Renal pelvis (tissue), 4 donors: ENCODE results near the gene CLEC16A. TPM values are rescaled to one million over a fixed set of nuclear protein-coding genes. Genes with fewer than 3 reads are reported as not detected.

Source experiments
- DNase-seq: peaks from one replicate; pipeline ENCODE4 v3.0.0-alpha.2; 2013
- polyA plus RNA-seq, 3 donors: library from polyadenylated mRNA; unstranded; fragments of 120-200 nt; gene quantifications; one replicate each; pipeline ENCODE4 v1.2.1, GENCODE V29; 2013; ENCODE audit not compliant: insufficient read length in 3 of 3

The CLEC16A gene
- polyA plus RNA-seq, 3 donors = 22.5 to 26.3 (median 25.2) TPM

DNA sequence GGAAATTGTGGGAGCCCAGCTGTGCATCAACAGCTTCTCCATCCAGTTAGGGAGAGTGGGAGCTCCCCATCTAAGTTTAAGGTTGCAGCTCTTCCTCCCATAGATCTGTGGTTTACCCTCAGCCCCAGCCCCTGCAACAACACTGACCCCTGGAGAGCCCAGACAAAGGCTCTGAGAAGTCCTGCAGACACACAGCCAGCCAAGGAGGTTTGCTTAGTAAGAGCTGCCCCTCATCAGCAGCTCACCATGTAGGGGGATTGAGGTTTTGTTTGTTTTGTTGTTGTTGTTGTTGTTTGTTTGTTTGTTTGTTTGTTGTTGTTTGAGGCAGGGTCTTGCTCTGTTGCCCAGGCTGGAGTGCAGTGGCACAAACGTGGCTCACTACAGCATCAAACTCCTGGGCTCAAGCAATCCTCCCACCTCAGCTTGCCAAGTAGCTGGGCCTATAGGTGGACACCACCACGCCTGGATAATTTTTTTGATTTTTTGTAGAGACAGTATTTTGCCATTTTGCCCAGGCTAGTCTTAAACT, 138.6 kb downstream of the CLEC16A start:
- DNase-seq = no peak

DNA sequence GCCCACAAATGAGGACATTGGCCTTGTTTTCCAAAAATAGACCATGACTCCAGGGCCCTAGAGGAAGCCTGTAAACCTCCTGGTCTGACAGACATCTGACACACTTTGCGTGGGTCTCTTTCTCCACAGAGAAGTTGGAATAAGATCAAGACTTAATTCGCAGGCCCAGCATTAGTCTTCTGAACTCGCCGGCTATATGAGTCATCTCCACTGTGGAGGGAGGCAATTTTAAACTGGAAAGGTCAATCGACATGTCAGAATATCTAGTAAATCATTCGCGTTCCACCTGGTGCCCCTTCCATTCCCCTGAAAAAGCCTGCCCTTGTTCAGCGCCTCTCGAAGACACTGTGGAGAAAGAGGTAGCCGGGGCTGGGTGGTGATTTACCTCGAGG, 140.1 kb downstream of the CLEC16A start:
- DNase-seq = no peak

DNA sequence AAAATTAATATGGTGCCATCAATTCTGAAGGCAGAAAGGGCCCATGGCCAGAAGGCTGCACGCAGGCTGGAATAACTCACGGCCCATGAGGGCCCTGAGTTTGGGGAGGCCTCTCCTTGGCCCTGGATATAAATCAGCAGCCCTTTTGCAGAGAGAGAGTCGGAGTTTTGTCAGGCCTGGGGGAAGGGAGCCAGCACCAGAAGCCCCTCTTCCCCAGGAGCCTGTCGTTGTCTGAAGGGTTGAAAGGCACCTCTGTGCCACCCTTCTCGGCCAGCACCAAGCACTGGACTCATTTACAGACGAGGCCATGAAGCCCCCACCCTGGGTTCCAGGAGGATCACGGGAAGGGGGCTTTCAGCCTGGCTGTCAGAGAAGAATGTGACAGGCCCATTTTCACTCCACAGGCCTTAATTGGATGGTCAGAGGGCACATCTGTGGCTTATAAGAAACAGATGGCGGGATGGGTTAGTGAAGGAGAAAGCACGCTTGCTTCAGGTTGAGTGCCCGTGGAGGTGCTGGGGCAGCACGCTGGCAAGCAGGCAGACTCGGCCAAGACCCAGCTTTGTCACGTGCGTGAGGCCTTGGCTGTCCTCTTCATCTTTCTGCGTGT, 140.6 kb downstream of the CLEC16A start:
- DNase-seq = peak; percentile 85

DNA sequence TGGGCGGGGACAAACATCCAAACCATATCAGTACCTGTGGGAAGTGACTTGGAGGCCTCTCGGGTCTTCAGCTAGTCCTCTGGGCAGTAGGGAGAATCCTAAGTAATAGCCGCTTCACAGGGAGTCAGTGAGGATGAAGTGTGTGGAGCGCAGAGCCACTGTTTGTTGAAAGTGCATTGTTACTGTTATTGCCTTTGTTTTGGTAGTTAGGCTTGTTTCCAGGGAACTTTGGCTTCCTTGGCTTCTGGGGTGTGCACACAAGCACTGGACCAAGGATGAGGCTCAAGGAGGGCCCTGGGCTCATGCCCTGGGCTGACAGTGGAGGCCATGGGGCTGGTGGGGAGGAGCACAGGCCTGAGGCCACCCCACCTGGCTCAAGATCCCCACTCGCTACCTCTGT, 141.6 kb downstream of the CLEC16A start:
- DNase-seq = no peak

DNA sequence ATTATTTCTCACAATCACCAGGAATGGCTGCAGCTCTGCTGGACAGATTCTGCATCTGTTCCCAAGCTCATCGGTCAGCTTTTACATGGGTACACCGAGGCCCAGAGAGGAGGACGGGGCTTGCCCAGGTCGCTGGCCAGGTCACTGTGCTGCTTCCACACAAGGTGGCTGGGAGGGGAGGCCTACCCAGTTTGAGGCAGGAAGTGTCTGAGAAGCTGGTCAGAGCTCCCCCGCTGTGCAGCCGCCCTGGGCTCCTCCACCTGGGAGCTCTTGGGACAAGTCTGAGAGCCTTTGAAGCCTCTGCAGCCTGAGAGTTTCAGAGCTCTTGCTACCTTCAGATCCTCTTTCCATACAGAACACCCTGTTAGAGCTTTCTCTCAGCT, 143.3 kb downstream of the CLEC16A start:
- no peak for DNase-seq

DNA sequence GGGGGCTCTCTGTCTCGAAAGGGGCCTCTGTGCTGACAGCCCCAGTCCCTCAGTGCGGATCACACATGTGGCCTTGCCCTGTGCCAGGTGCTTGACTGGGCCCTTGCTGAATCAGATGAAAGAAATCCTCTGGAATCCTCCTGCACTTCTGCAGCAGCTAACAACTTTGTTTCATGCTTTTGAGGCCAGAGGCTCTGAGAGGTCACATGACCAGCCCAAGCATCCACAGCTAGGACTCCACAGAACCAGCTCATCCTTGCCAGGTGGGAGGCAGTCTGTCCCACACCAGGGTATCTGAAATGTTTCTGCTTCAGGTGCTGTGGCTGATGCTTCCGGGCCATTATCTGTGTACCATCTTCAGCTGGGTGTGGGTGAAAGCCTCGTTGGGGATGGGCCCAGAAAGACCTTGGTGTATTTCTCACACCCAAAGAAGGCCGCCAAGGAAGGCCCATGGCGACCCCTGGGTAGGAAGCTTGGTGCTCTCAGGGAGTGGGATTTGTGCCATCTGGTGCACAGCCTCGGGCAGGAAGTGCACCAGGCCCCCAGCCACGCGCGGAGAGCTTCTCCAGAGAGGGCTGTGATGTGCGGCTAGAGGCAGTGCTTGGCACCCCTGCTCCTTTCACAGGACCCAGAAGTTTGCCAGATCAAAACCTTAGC, 143.8 kb downstream of the CLEC16A start:
- no peak for DNase-seq

DNA sequence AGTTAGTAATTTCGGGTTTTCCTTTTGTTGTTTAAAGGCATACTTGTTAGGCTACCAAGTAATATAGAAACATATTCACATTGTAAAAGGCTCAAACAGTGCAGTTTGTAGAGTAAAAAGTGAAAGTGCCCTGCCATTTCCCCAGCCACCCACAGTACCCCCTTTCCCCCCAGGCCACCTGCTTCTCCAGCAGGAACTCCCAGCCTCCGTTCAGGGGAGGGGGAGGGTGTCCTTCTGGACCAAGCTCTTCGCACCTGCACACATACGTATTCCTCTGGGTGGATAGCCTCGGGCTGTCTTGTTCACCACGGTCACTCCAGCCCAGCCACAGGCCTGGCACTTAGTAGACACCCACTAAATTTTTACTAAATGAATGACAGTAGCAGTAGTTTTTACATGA, 144.5 kb downstream of the CLEC16A start:
- DNase-seq = no peak

DNA sequence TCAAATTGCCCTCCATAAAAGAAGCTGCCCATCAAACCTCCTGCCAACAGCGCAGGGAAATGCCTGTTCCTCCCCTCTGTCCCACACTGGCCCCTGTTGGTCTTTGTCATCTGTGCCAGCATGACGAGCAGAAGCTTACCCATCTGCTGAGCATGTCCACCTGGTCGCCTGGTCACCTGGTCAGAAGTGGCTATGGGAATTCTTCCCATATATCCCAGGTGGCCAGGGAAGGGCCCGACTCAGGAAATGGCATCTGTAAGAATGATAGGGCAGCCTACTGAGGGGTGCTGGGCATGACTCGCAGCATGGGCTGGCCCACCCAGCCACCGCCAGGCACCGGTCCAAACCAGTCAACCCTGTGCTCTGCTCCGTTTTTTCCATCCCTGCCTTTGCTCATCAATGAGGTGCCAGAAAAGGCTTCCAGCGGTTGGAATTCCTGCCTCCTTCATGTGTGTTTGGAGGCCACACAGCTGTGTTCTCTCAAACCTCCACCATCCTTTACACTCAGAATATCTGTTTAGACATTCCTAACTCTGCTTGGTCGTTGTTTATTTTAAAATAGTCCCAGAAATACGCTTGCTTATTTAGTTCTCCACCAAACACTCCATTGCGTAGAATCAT, 145.2 kb downstream of the CLEC16A start:
- no peak for DNase-seq

DNA sequence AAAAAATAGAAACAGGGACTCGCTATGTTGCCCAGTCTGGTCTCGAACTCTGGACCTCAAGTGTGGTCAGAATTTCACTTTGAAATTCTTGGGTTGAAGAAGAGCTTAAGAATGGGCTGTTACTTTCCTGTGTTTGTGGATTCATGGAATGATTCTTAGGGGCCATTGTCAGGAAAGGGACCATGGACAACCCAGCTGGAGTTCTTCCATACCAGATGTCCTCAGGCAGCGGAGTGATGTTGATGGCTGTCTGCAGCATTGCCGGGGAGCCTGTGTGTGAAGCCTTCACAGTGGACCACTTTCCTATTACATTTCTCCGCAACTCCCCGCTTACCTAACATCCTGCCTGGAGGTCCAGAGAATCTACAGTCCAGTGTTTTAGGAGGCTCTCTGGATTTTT, 145.9 kb downstream of the CLEC16A start:
- no peak for DNase-seq

DNA sequence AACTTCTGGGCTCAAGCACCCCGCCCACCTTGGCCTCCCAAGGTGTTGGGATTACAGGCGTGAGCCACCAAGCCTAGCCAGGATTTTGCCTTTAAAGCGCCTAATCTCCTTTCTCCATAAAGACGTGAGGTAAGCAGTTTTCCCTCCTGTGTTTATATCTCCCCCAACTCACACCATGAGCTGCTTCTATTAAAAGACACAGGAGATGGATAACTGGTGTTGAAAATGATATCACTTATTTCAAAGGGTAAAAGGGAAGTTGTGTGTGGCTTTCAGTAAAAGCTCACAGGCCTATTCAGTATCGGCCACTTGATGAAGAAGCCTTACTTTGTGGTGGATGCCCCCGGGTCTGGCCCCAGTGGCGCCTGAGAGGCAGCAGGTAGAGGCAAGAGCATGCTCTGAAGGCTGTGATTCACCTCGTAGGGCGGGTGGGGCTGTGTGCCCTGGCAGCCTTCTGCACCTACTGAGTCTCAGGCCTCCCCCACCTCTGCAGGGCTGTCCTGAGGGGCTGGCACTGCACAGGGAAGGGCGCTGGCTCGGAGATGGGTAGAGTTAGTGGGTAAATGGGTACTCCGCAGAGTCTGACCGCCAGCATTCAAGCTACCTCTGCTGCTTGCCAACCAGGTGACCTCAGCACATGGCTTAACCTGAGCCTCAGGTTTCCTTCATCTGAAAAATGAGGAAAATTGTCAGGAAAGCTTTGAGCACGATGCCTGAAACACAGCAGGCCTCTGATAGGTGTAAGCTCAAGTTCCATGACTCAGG, 146.8 kb downstream of the CLEC16A start:
- no peak for DNase-seq

DNA sequence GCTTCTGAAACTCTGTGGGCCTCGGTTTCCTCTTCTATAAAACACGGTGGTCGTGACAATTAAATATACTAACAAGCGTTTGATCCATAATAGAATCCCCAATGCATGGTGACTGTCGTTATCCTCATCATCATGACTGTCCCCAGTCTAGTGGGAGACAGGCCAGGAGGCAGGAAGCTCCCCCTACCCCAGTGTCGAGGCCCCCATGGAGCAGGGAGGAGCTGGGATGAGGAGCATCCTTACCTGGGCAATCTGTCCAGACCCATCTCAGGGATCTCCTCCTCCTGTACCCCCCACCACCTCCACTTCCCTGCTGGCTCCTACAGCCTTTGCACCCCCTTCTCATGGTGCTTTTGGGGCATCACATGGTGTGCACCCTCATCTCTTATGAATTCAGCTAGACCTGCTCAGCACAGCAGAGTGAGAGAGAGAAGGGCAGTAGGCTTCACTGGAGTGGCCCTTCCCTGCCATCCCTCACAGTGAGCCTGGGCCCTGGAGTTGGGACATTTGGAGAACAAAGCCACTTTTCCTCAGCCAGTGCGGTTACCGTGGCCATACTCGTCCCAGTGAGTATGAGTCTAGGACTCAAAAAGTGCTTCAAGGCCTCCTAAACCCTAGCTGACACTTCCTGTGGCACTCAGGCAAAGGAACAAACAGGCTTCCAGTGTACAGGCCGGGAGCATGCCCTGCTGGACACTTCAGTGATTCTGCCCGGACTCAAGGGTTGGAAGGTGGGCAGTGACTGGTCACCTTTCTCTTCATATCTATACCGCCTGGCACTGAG, 148.6 kb downstream of the CLEC16A start:
- DNase-seq = no peak

DNA sequence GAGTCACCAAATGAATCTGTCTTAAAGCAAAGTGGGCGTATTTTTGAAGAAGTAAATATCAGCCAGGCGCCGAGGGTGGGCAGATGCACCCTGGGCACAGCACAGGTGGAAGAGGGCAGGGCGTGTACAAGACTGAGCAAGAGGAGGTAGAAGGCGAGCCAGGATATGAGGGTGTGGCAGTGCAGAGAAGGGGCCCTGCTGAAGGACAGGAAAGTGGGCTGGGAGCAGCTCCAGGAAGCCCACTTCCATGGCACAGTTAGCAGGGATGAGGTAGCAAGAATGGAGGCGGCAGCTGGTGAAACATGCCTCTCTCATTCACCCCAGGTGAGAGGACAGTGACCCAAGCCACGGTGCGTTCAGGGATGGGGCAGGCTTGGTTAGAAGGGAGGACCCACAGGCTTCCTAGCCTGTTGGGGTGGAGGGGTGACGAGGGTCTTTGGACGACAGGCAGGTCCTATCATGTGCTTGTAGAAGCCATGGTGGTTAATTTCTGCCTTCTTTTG, 149.3 kb downstream of the CLEC16A start:
- DNase-seq = no peak

DNA sequence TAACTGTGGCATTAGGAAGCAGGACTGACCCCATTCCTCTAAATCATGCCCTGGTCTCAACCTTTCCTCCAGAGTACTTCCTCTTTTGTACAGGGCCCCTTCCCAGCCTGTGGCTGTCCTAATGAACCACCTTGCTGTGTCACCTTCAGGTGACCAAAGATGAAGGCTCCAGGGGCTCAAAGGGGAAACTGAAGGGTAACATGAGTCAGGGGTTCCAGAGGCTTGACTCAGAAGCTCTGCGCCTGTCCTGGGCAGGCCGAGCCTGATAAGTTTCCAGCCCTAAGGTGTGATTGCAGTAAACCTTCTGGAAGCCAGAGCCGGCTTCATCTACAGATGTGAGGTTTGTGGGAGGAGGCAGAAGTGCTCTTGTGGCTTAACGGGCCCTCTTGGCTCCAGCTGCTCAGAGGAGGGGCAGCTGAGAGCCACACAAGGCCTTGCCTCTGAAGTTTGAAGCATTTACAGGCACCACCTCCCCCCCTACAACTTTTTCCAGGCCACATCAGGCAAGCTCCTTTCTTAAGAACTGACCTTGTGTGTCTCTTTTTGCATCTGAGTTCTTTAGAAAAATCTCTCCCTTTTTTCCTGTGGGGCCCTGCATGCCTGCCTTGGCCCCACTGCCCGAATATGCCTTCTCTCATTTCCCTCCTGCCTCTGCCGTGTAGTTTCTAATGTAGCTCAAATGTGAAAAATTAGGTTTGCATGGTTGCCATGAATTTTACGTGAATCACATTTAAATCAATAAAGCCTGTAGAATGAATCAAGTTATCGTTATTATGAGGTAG, 149.9 kb downstream of the CLEC16A start:
- DNase-seq = no peak

DNA sequence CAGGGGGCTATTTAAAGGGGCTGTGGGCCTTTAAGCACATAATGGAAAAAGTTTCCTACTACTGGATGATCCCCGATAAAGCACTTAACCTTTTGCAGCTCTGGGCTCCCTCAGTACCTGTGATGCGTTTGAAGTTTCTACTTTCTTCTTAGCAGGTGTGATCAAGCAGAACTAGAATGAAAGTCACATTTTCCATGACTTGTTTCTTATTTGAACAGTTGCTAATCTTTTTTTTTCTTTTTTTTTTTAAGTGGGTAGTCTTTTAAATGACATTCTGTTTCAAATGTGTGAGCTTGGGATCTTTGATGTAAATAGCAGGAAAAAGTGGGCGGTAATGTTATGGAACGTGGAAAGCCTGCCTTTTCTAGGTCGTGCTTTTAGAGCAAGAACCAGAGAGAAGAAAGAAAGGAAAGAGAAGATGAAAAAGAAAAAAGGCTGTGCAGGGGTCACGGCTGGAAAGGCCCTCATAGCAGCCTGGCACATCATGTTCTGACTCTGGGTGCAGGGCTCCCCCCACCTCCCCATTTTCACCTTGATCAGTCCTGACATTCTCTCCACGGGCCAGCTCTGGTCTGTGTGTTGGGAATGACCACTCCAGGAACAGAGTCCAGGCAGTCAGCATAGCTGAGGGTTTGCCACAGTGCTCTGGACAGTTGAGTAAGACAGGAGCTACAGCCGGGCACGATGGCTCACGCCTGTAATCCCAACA, 150.6 kb downstream of the CLEC16A start:
- DNase-seq = no peak

DNA sequence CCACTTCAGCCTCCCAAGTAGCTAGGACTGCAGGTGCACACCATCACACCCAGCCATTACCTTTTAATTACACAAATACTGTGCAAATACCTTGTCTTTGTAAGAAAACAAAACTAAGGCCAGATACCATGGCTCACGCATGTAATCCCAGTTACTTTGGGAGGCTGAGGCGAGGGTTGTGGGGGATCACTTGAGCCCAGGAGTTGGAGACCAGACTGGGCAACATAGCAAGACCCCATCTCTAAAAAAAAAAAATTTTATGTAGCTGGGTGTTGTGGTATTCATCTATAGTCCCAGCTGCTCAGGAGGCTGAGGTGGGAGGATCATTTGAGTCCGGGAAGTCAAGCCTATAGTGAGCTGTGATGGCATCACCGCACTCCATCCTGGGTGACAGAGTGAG, 151.6 kb downstream of the CLEC16A start:
- DNase-seq = no peak

DNA sequence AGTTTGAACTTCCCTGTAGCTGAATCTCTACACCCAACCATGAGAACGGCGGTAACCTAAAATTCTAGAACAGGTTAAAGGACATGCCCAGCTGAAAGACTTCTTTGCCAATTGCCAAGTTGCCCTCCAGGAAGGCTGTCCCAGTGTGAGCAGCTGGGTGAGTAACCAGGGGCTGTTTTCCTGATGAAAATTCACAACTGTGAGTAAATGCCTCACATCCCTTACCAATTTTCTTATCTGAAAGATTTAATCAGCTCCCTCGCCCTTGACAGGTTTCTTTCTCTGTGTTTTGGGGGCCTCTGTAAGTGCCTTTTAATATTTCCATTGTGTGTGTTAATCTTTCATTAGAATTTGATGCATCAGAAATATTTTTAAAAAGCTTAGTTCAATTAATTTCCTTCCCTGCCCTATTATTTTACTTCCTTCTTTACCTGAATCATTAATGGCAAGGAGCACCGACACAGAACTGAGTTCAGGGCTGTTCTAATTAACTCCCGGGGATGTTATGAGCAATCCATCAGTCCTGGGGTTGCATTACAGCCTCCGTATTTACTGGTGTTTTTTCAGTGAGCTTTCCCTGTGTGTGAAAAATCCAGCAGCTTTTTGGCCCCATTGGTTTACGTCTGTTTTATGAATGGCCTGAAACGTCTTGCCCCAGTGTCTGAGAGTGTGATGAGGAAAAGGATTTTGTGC, 152.9 kb downstream of the CLEC16A start:
- no peak for DNase-seq

DNA sequence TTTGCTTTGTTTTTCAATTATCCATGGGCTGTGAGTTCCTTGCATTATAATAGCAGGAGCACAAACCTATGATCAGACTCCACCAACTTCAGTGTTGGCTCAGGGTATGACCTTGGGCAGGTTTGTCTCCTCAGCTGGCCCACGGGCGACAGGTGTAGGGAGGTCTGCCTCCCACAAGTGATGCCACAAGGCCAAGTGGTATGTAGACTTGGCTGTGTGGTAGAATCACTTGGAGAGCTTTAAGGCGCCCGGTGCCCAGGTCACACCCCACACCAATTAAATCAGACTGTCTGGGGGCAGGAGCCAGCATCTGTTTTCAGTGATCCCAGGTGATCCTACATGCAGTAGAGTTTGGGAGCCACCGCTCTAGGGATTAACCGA, 153.4 kb downstream of the CLEC16A start:
- no peak for DNase-seq

DNA sequence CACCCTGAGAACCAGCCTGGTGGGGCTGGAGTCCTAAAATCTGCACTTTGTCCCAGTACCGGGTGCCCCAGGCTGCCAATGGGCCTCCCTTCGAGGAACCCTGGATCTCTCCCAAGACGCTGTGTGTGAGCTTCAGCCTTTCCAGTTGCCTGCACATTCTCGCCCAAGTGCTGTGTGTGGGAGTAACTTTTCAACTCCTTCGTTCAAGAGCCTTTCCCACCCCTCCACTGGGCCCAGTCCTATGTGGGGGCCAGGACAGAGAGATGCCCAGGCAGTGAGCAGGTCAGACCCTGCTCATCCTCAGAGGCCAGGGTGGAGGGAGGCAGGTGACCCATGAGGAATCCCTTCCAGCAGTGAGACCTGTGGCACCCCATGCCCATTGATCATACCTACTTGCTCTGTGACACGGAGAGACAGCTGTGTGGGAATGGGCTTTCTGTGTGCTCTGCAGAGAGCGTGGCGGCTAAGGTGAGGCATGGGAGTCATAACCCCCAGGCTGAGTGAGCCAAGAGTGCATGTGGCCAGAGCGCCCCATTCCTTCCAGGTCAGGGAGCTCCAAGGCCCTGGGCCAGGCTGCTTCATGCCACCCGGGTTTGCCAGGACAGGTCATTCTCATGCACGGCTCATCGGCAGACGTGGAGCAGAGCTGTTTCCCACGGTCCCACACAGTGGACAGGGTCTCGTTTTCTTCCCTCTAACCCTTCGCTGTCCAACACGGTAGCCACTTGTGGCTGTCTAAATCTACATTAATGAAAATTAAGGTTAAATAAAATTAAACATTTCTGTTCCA, 154.4 kb downstream of the CLEC16A start:
- no peak for DNase-seq
